ENCODE measurements around the gene CCDC60.

DNA sequence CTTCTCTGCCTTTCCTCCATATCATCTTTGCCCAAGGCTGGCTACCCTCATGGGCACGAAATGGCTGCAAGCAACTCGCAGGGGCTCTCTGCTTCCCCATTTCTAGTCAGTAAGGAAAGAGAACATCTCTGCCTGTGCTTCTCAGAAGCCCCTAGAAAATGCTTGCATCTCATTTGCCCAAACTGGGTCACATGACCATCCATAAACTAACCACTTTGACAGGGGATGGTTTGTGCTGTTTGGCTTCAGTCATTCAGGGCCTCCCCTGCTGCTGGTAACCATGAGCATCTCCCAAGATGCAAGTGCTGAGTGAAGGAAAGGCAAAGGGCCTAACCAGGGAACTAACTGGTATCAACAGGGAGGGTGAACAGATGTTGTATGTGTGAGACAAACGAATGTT is 91.1 kb downstream of the CCDC60 start:
- TF ChIP-seq CTCF (IDR thresholded peaks at IDR 0.05) = no peak
- TF ChIP-seq POLR2AphosphoS5 (IDR thresholded peaks at IDR 0.05) = no peak
- no peak for TF ChIP-seq EP300 (IDR thresholded peaks at IDR 0.05)
- TF ChIP-seq POLR2A (IDR thresholded peaks at IDR 0.05) = no peak
